Stimulated activated CD8-positive, alpha-beta memory T cell treated with anti-CD3 and anti-CD28 coated beads, Interleukin-4, amount 100 ng/mL, for 48 hours (primary cell): Measurements from ENCODE around the gene SPRED3.

Experiments used
- DNase-seq: peaks from one replicate; pipeline ENCODE4 v3.0.0-alpha.2; 2020

The SPRED3 gene

DNA sequence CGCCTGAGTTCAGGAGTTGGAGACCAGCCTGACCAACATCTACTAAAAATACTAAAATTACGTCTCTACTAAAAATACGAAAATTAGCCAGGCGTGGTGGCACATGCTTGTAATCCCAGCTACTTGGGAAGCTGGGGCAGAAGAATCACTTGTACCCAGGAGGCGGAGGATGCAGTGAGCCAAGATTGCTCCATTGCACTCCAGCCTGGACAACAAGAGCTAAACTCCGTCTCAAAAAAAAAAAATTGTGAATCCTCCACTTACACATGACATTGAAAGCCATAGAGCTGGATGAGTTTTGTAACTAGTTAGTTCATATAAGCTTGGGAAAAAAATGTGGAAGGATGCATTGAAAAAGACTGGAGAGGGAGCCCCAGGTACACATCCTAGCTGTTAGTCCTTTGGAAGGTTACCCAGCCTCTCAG lies 14.6 kb upstream of the SPRED3 start:
- no peak for DNase-seq

DNA sequence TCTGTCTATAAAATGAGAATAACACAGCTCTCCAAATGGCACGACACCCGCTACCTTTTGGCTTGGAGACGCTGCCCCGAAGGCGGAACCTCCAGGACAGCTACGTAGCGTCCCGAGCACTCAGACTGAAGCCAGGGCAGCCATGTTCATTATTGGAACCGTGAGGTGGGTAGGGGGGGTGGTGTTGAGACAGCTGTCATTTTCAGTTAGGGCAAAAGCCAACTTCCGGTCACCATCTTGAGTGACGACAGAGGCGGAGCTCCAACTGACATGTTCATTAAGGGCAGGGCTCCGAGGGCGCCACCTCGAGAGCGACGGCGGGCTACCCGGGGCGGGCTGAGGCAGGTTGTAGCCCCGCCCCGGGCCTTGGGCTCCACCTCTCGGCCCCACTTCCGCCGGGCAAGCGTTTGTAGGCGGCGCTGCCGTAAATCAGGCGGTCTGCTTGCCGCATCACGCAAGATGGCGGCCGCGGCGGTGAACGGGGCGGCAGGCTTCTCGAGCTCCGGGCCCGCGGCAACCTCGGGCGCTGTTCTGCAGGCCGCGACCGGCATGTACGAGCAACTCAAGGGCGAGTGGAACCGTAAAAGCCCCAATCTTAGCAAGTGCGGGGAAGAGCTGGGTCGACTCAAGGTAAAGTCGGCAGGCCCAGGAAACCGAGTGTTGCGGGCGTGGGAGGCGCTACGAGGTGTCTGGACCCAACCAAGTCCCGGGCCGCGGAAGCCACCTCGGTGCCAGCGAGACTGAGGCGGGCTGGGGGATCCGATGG lies 14.0 kb upstream of the SPRED3 start, which contains the start of gene PSMD8:
PSMD8 (plus strand) TSS at position 240 of the 766 bp plus-strand sequence; CDS start at position 271, 31 bp downstream.
- peak; percentile 98 for DNase-seq

DNA sequence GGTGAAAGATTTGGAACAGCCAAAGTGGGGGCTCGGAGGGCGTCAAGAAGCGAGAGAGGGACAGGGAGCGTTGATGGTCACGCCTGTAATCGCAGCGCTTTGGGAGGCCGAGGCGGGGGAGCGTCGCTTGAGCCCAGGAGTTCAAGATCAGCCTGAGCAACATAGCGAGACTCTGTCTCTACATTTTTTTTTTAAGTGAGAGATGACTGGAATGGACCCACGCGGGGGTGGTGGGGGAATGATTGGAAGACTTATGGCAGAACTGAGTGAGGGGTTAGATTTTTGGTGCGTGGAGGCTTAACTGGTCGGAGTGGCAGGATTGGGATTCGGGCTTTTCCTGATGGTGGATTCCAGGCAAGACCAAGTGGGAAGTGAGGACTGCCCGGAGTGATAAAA lies 13.4 kb upstream of the SPRED3 start:
- no peak for DNase-seq

GRCh38 chr19:38375748-38376147 lies 12.7 kb upstream of the SPRED3 start:
- no peak for DNase-seq

DNA sequence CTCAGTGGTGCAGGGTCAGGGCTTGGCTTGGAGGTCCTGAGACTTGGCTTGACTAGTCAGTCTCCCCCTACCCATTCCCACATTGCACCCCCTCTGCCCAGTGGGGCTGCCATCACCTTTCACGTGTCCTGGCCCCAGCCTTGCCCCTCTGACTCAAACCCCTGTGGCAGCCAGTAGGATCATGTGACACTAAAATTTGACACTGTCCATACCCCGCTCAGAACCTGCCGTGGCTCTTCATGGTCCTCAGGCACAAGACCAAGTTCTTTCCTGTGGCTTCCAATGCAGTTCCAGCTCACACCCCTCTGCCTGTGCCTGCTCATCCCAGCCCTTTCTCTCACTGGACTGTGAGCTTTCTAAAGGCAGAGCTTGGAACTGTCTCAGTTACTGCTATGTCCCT lies 11.9 kb upstream of the SPRED3 start:
- DNase-seq: no peak

- DNase-seq: no peak
Measured at GRCh38 chr19:38377052-38377451, 11.4 kb upstream of the SPRED3 start.

- DNase-seq: no peak
Measured at GRCh38 chr19:38378866-38379265, 9.6 kb upstream of the SPRED3 start.

DNA sequence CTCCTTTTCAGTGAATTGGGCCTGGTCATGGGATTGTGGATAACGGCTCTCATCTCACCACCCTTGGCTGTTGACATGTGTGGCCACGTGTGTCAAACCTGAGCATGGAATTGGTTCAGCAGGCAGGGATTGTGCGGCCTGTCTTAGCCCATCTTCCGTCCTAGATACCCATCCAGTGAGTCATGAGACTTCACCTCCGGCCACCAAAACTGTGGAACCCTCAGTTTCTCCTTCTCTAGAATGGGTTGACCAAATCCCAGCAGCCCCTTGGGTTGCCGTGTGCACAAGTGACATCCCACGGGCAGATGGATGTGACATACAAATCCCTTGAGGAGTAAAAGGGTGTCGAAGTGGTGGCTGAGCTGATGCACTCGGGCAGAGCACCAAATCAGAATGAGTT lies 7.4 kb upstream of the SPRED3 start:
- DNase-seq: no peak

DNA sequence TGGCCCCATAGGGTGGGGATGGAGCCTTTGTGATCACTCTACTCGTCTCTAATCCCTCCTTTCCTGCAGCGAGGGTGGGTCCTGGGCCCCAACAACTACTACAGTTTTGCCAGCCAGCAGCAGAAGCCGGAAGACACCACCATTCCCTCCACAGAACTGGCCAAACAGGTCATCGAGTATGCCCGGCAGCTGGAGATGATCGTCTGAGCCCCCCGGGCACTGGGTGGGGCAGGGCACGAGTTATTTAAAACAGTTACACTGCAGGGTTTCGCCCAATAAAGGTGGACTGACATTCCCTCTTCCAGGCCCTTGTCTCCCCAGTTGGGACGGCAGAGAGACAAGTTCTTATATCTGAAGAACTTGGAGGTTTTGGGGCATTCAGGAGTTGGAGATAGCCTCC lies 5.3 kb upstream of the SPRED3 start:
- DNase-seq: no peak

DNA sequence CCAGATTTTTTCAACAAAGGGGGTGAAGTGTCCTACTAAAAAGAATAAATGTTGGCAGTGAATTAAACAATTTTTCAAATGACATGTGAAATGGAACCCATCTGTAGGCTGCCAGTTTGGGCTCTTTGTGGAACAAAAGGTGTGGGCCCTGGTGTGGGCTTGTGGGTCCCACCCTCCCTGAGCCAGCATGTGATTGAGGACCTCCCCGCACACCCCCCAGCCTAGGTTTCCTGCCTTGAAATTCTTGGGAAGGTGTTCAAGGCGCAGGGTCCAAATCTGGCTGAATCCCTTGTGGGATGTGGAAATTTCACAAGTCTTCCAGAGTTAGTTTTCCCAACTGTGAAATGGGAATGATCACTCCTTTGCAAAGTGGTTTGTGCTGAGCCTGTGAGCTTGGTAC lies 4.8 kb upstream of the SPRED3 start:
- DNase-seq: no peak

DNA sequence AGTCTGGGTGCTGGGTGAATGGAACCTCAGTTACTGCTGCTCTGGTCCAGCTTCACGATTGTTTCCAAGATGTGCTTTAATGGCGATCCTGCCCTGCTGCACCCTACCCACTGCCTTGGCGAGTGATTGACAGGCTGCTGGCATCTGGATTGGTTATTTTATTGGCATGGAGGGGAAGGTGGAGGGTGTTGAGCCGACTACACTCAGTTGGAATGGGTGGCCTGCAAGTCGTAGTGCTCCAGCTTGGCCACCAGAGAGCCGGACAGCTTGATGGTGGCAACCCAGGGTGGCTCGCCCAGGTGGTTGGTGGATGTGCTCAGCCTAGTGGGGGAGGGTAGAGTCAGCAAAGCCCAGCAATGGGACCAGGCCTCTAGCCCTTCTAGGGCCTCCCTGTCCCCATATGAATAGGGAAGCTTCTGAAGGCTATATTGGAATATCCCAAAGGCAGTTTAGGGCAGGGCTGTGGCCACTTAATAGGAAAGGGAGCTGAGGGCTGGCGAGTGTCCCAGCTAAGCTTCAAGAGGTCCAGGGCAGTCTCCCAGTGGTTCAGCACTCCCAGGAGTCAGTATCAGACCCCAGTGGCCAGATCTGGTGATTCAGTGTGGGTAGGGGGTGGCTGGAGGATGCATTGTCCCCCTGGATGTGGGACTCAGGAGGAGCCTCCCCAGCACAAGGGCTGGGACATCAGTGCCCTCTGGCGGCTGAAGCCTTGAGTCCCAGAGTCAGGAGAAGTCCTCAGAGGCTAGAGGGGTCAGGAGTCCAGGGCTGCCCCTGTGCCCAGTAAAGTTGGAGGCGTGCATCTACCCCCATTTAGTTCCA lies 4.1 kb upstream of the SPRED3 start:
- no peak for DNase-seq

DNA sequence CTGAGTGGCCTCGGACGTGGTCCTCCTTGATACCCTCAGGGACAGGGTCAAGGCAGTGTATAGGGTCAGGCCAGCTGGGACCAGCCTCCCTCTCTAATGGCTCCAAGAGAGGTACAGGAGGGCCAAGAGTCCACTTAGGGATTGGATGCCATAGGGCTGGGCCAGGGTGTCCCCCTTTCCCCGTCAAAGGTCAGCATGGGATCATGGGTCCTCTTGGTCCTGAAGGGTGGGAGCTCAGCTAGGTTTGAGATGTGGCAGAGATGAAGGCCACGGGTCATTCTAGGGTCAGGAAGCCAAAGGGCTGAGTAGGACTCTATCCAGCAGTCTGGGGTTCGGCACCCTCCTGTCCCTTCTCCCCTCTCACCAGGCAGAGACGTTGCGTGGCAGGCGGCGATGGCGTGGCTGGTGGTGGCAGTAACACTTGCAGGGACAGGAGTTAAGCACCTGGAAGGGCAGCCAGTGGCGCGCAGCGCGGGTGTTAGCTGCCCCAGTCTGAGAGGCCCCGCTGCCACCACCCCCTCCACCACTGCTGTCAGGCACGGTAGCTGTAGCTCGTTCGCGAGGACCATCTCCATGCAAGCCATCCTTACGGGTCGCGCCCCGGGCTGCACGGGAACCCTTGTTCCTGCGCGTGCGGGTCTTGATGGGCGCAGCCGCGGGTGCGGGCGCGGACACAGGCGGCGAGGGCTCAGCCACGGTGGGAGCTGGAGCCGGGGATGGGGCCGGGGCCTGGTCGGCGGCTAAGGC lies 3.3 kb upstream of the SPRED3 start:
- DNase-seq: no peak

DNA sequence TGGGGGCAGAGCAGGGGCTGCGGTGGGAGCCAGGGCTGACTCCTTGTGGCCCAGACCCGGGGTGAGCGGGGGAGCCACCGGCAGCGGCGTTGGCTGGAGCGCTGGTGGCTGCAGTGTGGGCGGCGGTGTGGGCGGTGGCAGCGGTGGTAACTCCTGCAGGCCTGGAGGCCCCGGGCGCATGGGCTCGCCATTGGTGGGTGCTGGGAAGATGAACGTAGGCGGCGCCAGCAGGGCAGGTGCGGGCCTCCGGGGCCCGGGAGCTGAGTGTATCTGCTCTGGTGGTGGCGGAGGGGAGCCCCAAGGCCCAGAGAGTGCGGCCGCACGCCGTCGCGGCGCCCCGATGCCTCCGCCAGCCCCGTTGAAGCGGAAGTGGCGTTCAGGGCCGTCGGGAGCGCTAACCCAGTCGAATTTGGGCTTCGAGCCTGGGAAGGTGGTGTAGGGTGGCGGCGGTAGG lies 2.7 kb upstream of the SPRED3 start:
- DNase-seq: peak; percentile 36

DNA sequence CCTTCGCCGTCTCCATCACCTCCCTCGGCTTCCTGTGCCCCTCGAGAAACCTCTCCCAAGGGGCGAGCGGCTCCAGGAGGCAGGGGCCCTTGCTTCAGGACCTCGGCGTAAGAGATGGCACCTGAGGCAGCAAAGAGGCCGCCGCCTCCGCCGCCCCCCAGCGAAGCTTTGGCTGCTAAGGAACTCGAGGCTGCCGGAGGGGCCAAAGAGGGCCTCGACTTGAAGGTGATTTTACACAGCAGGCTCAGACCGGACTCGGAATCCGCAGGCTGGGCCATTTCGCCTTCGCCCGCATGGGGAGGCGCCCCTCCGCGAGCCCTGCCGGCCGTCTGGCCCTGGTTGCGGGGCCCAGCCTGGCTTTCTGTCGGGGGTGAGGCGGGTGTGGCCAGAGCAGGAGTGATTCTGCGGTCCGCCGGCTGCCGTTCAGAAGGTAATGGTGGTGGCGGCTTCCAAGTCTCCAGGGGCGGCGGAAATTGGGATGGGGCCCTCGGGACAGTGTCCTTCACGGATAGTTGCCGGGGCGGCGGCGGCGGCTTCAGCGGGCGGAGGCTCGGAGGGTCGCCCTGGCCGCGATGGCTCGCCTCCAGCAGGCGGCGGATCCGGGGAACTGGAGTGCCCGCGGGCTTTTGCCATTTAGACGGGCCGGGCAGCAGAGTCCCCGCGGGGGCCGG lies 2.1 kb upstream of the SPRED3 start:
- no peak for DNase-seq

GRCh38 chr19:38386971-38387549 lies 1.4 kb upstream of the SPRED3 start:
- DNase-seq: no peak

DNA sequence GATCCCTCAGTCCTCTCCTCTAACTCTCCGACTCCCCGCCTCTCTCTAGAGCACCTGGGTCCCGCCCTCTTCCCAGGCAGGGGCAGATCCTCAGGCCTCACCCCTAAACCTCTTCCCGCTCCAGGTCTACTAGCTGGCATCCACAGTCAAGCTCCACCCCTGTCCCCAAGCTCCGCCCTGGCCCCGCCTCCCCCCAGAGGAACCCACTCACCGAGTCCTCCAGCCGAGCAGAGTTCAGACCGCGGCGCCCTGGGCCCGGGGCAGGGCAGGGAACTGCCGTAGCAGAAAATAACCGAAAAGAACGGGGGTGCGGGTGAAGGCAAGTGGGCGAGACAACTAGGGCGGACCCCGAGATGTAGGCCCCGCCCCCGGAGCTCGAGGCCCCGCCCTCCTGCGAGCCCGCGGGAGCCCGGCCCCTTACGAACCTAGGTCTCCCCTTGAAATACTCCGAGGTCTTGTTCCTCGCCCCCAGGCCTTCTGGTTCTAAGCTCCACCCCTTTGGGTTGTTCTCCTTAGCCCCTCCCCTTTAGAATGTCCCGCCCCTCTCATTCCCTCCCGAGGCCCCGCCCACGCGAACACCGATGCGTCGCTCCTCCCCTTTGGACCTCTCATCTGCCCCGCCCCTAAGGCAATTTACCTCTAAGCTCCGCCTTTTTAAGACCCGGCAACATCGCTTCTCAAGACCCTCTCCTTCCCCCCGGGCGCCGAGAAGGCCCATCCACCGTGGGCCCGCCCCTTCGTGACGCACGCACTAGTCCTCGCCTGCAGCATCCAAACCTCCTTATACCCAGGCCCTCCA lies 748 bp upstream of the SPRED3 start, which contains the start of gene GGN:
GGN (minus strand) TSS at position 485 of the 799 bp plus-strand sequence. CDS start 773 bp downstream, outside the sequence.
- DNase-seq: peak; percentile 93

DNA sequence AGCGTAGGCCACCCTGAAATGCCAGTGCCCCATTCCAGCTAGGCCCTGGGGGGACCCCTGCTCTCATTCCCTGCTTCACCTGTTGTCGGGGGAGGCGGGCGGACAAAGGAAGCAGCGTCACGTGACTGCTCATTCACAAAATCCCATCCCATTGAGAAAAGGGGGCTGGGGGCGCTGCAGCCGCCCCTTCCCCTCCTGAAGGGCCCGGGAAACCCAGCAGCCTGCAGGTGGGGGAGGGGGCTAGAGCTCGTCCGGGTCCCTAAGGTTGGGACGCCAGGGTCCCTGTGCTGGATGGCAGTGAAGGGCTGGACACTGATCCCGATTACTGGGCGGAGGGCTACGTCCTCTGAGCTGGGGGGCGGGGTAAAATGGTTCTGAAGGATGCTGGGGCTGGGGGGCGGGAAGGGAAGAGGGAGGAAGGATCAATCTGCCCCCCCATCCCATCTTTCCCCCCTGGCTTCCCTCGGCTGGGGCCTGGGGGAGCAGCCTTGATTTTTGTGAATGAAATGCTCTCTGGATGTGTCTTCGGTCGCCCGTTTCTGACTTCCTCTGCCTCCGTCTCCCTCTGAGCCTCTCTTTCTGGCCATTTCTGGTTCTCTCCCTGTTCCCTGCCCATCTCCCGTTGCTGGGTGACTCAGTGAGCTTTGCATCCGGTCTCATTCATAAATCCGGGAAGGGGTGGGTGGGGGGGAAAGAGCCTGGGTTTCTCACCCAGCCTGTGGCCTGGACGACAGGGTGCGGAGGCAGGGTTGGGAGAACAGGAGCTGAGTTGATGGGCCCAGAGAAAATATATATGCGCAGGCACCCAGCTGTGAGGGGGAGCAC lies 816 bp downstream of the SPRED3 start:
- no peak for DNase-seq

GRCh38 chr19:38389957-38390924 lies 1.7 kb downstream of the SPRED3 start:
- no peak for DNase-seq

DNA sequence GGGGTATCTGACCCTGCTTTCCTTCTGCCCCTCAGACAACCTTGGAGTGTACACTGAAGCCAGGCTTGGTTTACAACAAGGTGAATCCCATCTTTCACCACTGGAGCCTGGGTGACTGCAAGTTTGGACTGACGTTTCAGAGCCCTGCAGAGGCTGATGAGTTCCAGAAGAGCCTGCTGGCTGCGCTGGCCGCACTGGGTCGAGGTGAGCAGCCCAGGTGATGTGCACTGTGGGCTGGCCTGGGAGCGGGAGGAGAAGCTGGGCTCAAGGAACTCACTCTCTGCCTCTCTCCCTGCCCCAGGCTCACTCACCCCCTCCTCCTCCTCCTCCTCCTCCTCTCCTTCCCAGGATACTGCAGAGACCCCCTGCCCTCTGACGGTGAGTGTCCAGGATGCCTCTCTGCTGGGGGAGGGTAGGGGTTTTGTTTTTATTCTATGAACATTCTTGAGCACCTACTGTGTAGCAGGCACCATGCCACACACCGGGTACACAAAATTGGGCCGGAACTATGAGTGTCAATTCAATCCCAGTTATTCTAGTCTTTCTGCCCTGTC lies 3.5 kb downstream of the SPRED3 start:
- no peak for DNase-seq
